ENCODE measurements around the gene PDCL3.
A peak's percentile ranks its signal among the peaks of the same experiment; 100 is the strongest.

The PDCL3 gene

DNA sequence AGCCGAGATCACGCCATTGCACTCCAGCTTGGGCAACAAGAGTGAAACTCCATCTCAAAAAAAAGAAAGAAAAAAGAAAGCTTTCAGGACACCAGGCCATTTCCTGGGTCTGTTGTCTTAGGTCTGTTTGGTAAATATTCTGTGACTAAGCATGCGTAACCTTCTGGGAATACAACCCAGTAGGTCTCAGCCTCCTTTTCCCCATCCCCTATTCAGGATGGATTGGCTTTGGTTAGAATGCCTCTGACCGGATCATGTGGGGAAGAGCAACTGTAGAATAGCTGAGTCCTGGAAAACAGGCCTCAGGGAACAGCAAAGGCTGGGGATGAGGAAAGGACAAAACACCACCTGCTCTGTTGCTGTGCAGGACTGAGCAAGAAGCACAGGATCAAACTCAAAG, 1.6 kb upstream of the PDCL3 start:
- no peak for DNase-seq

DNA sequence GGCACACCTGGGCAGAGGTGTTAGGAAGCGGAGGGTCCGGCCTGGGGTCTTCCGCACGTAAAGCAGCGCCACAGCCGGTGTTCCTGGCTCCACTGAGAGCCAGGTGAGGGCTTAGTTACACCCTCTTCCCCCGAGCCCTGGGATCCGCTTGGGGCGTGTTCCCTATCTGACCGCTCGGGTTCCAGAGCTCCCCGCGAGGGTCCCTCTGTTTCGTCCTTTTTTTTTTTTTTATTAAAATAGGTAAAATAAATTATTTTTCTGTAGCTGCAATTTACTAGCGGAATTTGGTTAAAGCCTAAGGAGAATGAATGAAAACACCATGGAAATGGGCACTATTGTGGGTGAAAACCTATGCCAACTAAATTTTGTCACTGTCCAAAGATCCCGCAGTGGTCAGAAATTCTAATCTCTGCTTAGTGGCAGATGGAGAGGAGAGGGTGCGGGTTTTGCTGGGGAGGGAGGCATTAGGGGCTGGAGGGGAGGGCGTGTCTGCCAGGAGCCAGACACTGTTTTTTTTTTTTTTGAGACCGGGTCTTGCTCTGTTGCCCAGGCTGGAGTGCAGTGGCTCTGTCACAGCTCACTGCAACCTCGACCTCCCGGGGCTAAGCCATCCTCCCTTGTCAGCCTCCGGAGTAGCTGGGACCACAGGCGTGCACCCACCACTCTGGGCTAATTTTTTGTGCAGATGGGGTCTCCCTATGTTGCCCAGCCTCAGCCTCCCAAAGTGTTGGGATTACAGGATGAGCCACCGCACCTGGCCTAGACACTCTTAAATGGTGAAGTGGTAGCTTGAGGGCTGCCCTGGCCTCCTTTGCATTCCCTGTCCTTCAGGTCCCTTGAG, 834 bp downstream of the PDCL3 start:
- peak; percentile 41 for DNase-seq

DNA sequence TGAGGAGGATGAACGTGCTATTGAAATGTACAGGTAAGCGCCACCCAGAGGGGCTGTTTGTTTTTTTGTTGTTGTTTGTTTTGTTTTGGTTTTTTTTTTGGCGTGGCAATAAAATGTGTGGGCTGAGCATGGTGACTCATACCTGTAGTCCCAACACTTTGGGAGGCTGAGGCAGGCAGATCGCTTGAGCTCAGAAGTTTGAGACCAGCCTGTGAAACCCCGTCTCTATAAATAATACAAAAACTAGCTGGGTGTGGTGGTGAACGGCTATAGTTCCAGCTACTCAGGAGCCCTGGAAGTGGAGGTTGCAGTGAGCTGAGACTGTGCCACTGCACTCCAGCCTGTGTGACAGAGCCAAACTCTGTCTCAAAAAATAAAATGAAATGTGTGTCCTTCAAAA, 6.2 kb downstream of the PDCL3 start:
- no peak for DNase-seq

DNA sequence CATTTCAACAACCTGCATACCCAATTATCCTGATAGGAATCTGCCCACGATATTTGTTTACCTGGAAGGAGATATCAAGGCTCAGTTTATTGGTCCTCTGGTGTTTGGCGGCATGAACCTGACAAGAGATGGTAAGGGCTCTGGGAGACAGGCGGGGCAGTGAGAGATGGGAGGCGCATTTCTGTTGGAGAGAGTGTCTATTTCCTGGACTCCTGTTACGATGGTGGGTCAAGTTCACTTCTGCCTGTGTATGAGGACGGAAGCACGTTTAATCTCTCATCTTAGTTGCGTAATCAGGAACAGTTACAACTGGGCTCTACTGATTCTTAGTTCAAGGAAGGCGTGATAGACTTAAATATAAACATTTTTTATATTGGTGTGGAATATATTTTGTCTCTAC, 8.9 kb downstream of the PDCL3 start:
- peak; percentile 38 for DNase-seq

DNA sequence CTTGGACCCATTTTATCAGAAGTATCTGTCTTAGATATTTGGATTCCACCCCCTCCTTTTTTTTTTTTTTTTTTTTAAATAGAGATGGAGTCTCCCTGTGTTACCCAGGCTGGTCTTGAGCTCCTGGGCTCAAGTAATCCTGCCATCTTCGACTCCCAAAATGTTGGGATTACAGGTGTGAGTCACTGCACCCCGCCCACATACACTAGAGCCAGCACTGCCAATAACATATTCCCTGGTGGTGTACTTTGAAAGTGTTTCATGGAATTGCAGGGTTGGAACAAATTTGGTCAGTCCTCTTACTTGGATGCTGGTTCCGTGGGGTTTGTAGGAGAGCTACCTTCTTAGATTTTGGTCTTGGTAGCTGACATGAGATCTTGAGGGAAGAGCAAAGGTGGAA, 15.0 kb downstream of the PDCL3 start:
- DNase-seq, result no peak

DNA sequence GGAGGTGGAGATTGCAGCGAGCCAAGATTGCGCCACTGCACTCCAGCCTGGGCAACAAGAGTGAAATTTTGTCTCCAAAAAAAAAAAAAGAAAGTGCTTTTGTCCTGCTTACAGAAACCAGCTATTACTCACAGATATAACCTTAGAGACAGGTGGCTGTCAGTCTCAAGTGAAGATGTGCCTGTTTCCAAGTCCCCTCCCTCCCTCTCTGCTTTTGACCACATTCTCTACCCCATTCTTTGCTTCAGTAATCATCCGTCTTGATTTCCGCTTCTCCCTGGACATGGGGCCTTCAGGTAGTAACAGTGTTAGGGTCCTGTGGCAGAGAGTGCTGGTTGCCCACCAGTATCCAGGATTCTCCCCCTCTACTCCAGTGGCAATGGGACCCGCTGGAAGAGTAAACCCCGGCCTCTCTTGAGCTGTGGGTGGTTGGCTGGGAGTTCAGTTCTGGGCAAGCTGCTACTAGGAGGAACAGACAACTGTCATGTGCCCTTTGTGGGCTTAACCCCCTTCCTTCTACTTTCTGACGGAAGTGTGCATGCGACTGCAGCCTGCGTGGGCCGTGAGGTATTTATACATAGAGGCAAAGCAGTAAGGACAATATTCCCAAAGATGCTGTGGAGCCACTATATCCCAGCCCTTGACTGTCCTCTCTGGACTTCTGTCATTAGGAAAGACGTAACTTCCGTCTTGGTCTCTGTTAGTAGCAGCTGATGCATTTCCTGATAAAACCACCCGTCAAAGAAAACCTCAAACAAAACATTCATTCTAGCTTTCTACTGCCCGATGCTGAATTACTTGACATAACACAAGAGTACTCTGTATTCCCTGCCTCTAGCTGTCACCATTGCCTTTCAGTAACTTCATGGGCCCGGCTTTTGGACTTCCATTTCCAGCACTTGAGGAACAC, 17.8 kb downstream of the PDCL3 start:
- DNase-seq, result peak; percentile 29

DNA sequence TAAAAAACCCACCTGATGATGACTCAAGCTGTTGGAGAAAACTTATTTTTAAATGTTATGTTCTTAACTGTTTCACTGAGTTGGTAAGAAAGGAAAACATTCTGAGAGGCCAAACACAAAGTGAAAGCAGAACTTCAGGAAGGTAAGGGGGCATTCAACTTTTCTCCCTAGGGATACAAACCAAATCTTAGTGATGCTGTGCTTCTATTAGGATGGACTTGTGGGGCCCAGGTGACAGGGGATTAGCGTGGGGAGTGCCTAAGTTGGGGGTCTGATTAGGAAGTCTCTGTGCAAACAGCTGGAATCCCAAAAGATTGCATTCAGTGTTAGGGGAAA, 18.5 kb downstream of the PDCL3 start:
- no peak for DNase-seq

DNA sequence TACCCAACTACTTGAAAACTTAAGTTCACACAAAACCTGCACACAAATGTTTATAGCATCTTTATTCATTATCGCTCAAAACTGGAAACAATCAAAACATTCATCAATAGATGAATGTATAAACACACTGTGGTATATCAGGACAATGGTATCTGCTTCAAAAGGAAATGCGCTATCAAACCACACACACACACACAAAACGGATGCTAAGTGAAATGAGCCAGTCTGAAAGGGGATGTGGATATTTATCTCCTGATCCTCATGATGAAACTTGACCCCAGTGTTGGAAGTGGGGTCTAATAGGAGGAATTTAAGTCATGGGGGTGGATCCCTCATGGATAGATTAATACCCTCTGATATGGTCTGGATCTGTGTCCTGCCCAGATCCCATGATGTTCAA, 22.0 kb downstream of the PDCL3 start:
- DNase-seq, result no peak

DNA sequence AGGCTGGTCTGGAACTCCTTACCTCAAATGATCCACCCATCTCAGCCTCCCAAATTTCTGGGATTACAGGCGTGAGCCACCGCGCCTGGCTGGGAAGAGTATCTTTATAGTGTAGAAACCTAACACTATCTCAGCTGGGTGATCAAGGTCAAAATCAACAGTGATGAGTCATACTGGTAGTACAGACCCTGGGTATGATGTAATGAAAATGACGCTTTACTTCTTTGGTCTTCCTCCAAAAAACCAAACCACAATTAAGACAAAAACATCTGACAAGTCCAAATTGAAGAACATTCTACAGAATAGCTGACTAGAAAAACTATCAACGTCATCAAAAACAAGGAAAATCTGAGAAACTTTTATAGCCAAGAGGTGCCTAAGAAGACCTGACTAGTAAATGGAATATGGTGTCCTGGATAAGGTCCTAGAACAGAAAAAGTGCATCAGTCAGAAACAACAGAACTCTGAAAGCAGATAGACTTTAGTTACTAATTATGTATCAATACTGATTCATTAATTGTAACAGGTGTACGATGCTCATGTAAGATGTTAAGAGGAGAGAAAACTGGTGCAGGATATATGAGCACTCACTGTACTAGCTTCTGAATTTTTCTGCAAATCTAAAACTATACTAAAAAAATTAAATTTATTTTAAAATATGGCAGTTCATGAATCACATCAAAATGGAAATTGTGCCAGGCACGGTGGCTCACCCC, 25.4 kb downstream of the PDCL3 start:
- DNase-seq, result peak; percentile 66

DNA sequence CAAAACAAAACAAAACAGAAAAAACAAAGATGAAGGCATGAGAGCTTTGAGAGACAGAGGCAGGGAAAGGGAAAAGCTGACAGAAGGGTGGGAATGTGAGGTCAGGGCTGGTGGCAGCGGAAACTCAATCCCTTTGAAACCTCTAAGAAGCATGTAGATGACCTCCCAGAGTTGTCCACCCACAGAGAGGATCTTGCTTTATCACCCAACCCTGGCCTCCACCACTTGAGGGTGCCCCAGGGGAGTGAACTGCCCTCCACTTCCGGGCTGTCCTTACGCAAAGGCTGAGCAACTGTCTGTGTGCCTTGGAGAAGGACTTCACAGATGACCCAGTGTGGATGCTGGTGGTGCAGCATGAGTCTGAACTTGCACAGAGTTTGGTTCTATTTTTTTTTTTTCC, 26.7 kb downstream of the PDCL3 start:
- no peak for DNase-seq

DNA sequence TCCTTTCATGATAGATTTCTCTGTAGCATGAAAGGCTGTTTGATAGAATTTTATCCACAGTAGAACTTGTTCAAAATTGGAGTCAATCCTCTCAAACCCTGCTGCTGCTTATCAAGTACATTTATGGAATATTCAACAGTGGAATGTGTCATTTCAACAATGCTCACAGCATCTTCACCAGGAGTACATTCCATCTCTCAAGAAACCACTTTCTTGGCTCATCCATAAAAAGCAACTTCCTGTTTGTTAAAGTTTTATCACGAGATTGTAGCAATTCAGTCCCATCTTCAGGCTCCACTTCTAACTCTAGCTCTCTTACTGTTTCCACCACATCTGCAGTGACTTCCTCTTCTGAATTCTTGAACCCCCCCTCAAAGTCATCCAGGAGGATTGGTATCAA, 29.4 kb downstream of the PDCL3 start:
- peak; percentile 1 for DNase-seq

DNA sequence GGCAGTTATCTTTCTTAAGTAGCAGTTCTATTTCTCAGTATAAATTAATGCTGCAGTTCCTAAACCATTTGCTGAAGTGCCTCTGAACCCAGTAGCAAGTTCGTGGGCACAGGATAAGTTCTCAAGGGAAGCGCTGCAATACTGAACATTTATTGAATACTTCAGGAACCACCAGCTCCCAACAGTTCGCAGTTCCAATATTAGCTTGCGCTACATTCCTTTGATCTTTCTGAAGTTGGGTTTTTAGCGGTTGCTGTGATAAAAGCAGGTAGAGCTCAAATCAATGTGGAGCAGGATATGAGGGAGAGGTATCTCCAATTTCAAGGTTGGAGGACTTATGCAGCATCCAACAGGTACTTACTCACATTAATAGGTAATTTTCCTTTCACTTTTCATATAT, 33.7 kb downstream of the PDCL3 start:
- no peak for DNase-seq

DNA sequence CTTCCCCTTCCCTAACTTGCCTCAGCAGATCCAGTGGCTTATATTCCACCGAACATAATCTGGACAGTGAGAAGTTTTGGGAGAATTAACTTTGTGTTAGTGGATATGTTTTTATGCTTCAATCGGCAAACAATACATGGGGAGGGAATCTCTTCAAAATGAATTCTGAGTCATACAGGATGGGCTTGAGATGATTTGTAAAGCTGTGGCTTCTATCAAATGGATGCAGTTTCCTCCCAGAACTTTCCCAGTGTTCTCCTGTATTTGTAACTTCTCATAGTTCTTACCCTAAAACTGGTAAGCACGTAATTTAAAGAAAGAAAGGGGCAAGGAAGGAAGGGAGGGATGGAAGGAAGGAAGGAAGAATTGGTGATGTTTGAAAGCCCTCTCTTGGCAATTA, 36.8 kb downstream of the PDCL3 start:
- no peak for DNase-seq

DNA sequence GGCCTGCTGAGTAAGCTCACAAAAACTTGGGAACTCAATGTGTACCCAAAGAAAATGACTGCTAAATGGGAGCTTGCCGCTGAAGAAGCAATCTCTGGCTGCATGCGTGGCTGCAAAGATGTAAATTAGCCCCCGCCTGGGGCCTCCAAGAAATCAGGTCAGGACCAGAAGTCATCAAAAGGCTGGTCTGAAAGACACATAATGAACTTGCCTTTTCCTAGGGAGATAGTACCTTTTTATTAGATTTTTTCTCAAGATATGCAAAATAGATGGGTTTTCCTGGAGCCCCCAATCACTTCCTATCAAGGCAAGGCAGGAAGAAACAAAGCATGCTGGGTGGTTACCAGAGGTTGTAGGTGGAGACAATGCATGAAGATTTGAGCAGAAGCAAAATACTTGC, 38.9 kb downstream of the PDCL3 start:
- DNase-seq, result no peak

DNA sequence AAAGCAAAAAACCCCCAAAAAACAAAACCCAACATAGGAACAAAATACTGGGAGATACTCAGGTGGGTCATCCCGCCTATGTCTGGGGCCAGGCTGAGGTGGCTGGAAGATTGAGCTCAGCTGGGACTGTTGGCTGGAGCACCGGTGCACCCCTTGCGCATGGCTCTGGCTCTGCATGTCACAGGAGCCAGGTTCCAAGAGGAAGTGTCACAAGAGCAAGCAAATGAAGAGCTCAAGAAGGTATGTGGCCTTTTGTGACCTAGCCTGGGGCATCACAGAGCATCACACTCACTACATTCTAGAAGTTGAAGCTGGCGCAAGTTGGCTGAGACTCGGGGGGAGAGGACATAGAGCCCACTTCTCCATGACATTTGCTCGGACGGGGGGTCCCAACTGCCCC, 40.6 kb downstream of the PDCL3 start:
- DNase-seq, result no peak

DNA sequence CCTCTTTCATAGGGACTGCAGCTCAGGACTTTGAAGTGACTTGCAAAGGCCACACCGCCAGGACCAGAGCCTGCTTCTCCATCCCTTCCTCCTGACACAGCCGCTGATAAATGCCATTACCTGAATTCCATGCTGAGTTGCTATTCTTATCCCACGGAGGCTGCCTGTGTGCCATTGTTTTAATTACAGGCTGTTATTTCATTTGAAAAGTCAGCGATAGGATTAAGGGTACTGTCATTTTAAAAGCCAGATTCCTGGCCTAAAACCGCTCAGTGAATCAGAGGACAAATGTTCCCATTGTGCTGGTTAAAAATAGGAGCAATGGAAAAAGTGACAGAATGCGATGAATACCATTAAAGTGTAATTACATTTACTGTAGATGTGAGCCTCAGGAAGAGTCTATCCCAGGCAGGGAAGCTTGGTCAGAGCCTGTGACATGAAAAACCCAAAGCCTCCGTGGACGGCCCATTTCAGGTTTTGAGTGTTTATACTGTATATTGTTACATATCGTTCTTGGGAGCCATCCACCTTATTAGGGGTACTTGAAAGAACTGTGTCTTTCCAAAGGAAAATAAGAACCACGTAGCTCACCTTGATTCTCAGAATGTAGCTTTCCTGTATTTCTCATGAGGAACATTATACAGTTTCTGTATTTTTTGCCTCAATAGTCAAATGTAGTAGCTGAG, 41.3 kb downstream of the PDCL3 start:
- DNase-seq, result no peak

DNA sequence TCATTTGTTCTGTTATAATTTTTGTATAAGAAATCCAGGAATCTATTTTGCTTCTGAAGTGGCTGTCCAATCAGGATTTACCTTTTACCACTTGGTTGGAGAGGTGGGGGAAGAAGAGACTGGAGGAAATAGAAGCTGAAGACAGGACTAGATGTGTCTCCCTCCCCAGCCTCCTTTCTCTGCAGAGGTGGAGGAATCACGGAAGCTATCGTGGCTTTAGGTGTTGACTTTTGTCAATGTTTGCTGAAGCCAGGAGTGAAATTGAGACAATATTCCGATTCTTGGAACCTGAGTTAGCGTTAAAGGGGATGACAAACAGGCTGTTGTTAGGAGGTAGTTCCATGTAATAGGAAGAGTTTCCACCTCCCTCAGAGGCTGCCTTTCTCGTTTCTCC, 43.5 kb downstream of the PDCL3 start:
- no peak for DNase-seq

DNA sequence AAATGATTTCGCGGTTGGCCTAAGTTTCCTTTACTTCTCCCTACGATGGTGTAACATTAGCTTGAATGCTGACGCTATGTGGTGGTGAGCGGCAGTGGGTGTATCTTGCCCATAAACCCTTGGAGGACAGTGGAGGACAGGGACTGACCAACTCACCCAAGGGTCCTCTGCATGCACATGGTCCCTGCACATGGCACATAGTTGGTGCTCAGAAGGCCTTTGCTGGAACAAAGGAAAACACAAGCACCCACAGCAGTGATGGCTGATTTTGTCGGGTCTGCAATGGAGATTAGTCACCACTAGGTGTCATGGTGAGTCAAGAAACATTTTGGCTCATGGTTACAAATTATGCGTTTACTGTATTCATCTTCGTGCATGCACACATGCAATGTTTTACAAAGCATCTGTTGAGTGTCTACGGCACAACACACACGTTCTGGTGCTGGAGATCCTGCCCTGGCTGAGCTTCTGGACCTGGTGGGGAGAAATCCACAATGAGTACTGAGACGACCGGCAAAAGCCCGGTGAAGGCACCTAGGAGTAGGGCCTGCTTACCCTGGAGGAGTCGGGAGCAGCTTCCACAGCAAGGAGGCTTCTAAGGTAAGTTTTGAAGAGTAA, 44.0 kb downstream of the PDCL3 start:
- peak; percentile 15 for DNase-seq

DNA sequence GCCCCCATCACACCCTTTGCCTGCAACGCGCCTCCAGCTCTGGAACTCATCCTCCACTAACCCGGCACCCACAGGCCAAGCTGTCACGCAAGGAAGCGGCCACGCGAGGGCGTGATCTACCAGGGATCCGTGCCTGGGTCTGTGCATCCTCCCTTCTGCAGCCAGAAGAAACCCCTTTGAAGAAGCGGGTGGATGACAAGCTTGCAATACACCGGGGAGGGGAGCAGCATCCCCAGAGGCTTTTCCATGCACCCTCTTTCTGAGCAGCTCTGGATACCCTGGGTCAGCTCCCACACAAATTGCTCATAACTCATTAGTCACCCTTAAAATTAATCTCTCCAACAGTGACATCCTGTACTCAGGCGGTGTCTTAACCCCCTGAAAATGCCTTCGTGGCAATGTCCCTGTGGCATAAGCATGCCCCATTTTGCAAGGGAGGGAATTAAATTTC, 47.6 kb downstream of the PDCL3 start:
- DNase-seq, result peak; percentile 63

DNA sequence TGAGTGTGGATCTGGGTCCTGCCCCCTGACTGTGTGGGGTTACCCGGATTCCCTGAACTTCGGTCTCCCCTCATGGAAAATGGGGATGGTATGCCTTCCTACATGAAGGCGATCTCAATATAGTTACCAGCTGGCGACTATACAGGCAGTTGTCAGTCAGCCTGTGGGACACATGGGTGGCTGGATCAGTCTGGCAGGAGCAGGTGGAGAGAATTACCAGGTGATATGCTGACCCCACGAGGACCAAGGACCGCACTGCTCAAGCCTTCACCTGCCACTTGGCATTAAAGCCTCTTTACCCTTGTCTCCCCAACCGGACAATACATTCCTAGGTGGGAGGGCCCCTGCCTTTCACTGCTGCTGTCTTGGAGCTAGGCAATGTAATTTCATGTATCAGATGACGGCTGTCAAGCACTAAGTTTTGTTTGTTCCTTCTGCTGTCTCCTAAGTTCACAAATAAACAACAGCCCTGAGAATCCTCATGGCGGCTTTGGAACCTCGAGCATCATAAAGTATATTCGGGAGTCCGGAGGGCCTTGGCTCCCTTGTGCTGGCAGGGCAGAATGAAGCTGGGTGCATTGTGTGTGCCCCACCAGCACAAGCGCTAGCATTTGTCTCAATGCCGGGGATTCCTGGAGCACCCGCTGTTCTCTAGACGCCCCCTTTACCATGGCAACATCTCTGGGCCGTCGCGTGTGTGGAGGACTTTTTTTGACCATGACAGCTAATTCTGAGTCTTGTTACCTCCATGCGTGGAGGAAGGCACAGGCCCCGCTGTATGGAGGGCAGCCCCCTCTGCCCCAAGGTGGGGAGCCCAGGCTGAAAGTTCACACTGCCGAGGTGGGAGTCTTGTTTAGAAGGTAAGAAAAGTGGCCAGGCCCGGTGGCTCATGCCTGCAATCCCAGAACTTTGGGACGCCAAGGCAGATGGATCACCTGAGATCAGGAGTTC, 48.6 kb downstream of the PDCL3 start:
- no peak for DNase-seq

DNA sequence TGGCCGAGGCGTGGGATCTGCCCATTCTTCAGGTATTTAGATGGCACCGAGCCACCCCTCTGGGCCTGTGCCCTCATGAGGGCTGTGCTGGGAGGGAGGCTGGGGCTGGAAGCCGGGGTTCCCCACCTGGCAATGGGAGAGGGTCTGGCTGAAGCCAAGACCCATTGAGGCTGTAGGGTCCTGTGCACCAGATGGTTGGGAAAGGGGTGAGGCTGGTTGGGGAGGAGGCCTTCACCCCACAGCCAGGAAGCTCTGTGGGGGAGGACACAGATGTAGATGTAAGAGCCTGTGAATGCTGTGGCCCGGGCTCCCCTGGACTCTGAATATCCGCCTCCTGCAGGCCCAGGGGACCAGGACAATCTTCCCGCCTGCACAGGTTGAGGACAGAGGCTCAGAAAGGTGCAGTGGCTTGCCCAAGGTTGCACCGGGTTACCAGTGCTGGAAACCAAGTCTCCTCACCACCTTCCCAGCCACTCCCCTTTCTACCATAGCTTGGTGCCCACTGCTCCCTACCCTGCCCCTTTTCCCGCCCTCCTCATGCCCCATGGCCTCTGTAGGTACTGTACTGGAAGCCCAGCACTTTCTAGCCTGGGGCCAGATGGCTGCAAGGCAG, 49.7 kb downstream of the PDCL3 start:
- no peak for DNase-seq
